GM13976 (cell line): ENCODE results near the gene FAAH.
A peak's percentile ranks its signal among the peaks of the same experiment; 100 is the strongest.
"Not testable (repeated sequence)": the region's sequence is repeated elsewhere in the genome, so short reads cannot be mapped to it uniquely, and the experiment has no call there.

Source experiments
- DNase-seq: peaks from one replicate; pipeline ENCODE4 v3.0.0; 2012; ENCODE audit warnings: low spot score
- CTCF ChIP-seq: IDR thresholded peaks from 2 replicates; pipeline ENCODE4 v1.5.1; 2012; ENCODE audit warnings: borderline replicate concordance, mild to moderate bottlenecking; ENCODE audit not compliant: insufficient read depth; ENCODE audit errors: extremely low read depth, missing control alignments, control extremely low read depth
- in situ Hi-C: fragments of 300-500 bp; cut with MboI; formaldehyde crosslinking; loops from one replicate; pipeline ENCODE4 v1.12.0; 2022; ENCODE audit warnings: low sequenced_read_pairs, mixed read lengths, inconsistent platforms; ENCODE audit not compliant: unreplicated experiment

FAAH gene

GRCh38 chr1:46364612-46365011 is 29.5 kb upstream of the FAAH start:
- in situ Hi-C loops = no loop called here
- DNase-seq = no peak
- no peak for TF ChIP-seq CTCF

GRCh38 chr1:46365796-46366195 is 28.3 kb upstream of the FAAH start:
- DNase-seq, in situ Hi-C loops: not testable (repeated sequence)

- DNase-seq = no peak
- in situ Hi-C loops = no loop called here
- TF ChIP-seq CTCF = no peak
Measured at GRCh38 chr1:46367072-46367471, 27.0 kb upstream of the FAAH start.

GRCh38 chr1:46367701-46368100 is 26.4 kb upstream of the FAAH start:
- DNase-seq, in situ Hi-C loops: not testable (repeated sequence)

GRCh38 chr1:46368791-46369190 is 25.3 kb upstream of the FAAH start:
- DNase-seq = no peak
- no peak for TF ChIP-seq CTCF
- in situ Hi-C loops = no loop called here

GRCh38 chr1:46369542-46370213 is 24.4 kb upstream of the FAAH start:
- TF ChIP-seq CTCF = no peak
- in situ Hi-C loops = no loop called here
- no peak for DNase-seq

GRCh38 chr1:46370214-46370633 is 23.9 kb upstream of the FAAH start:
- peak; percentile 41 for DNase-seq
- in situ Hi-C loops = no loop called here
- TF ChIP-seq CTCF = no peak

- DNase-seq = no peak
- no peak for TF ChIP-seq CTCF
- in situ Hi-C loops = no loop called here
Measured at GRCh38 chr1:46372431-46372830, 21.7 kb upstream of the FAAH start.
